Measurements from ENCODE around the gene DNMT3B.

Gene DNMT3B

DNA sequence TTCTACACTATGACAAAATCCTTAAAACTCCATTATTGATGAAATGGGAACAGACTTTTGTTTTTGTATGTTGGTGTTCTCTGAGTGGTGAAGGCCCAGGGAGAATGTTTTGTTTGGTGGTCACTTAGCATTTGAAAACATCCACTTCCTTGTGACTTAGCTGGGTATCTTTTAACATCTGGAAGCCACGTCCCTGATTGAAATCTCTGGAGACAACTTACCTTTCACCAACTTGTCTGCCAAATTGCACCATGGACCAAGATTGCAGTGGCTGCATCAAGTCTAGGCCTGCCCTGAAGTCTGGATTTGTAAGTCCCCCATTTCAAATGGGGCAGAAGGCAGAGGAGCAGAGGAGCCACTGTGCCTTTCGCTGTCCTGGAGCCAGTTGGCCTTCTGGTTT is 96.0 kb downstream of the DNMT3B start:
- DNase-seq (ENCODE audit: low read depth, low spot score), result no peak

Measured in astrocyte of the hippocampus (primary cell).